IPS-20b (cell line): ENCODE results near the gene MECR.

ENCODE experiments used
- H3K27ac ChIP-seq: one replicate; pipeline ENCODE4 v1.5.1; 2013; ENCODE audit warnings: low read length
- H3K27me3 ChIP-seq: 2 replicates; pipeline ENCODE4 v1.6.1; 2013; ENCODE audit warnings: mild to moderate bottlenecking, low read length, inconsistent platforms; ENCODE audit not compliant: insufficient read depth
- H3K36me3 ChIP-seq: 2 replicates; pipeline ENCODE4 v1.6.1; 2013; ENCODE audit warnings: low read depth, mild to moderate bottlenecking, inconsistent platforms, low read length, moderate library complexity; ENCODE audit not compliant: insufficient read depth
- H3K4me1 ChIP-seq: 2 replicates; pipeline ENCODE4 v1.6.1; 2013; ENCODE audit warnings: mild to moderate bottlenecking, control low read depth, inconsistent platforms, low read length, moderate library complexity; ENCODE audit not compliant: insufficient read depth
- H3K4me3 ChIP-seq: 2 replicates; pipeline ENCODE4 v1.5.1; 2013; ENCODE audit warnings: mild to moderate bottlenecking, low read length, inconsistent platforms
- H3K9ac ChIP-seq: 2 replicates; pipeline ENCODE4 v1.6.1; 2013; ENCODE audit warnings: low read depth, mild to moderate bottlenecking, inconsistent platforms, low read length, moderate library complexity
- H3K9me3 ChIP-seq: 2 replicates; pipeline ENCODE4 v1.6.1; 2013; ENCODE audit warnings: mild to moderate bottlenecking, low read depth, low read length, inconsistent platforms; ENCODE audit not compliant: insufficient read depth

The MECR gene

DNA sequence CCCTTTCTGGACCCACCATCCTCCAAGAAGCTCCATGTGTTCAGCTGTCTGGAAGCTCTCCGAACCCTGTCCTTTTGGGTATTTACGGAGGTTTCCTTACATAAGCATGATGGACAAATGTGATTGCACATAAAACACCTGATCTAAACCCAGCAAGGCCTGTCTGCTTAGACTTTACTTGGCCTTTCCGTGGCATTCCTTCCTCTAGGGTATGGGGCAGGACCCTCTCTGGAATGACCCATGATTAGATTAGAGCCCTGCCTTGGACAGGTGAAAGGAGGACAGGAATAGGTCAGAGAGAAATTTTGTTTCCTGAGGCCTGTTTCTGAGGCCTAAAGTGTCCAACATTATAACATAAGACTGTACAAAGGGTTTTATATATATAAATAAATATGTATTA, 22.4 kb upstream of the MECR start:
- Histone ChIP-seq H3K4me1 (peaks cover 43% of the 10 kb centered on the region), H3K36me3 (no peaks in the 10 kb centered on the region), H3K27ac (no peak overlapping the region), H3K27me3 (peaks cover 13% of the 10 kb centered on the region; the same call in 1 of the 2 replicates), H3K9me3 (no peaks in the 10 kb centered on the region), H3K9ac (no peak overlapping the region), H3K4me3 (no peak overlapping the region)

GRCh38 chr1:29251164-29252124, 20.7 kb upstream of the MECR start:
- Histone ChIP-seq H3K9ac (no peak overlapping the region), H3K4me1 (peaks cover 30% of the 10 kb centered on the region), H3K27ac (no peak overlapping the region), H3K4me3 (no peak overlapping the region), H3K9me3 (no peaks in the 10 kb centered on the region), H3K36me3 (no peaks in the 10 kb centered on the region), H3K27me3 (no peaks in the 10 kb centered on the region)

- H3K9me3 ChIP-seq, result no peaks in the 10 kb centered on the region
- H3K27ac ChIP-seq, result peak overlapping the region; percentile 62
- no peaks in the 10 kb centered on the region for H3K27me3 ChIP-seq
- peak overlapping the region; percentile 50; the same call in 1 of the 2 replicates for H3K4me3 ChIP-seq
- H3K4me1 ChIP-seq, result peaks cover 26% of the 10 kb centered on the region
- no peaks in the 10 kb centered on the region for H3K36me3 ChIP-seq
- peak overlapping the region; percentile 68 for H3K9ac ChIP-seq
These were observed 19.3 kb upstream of the MECR start for GRCh38 chr1:29249951-29250581.

DNA sequence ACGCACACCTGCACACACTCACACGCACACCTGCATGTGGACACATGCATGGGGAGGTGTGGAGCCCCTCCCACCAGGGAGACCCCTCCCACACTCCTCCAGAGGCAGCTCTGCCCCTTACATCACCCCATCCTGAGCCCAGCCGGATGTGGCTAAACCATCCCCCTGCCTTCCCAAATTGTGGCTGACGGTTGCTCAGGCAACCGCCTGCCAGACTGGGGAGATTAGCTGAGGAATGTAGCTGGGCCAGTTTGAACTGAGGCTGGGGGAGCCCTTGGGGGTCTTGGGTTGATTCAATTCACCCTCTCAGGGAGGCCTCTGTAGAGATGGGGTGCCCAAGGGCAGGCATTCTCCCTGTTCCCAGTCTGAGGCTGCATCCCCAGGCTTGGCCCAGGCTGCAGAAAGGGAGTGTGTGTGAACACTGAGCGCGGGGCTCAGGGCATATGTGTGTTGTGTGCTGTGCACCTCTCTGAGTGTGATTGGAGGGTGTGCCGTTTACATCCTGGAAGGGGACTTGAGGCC, 18.5 kb upstream of the MECR start:
- Histone ChIP-seq H3K27ac (peak overlapping the region; percentile 62), H3K36me3 (no peaks in the 10 kb centered on the region), H3K27me3 (no peaks in the 10 kb centered on the region), H3K4me3 (peak overlapping the region; percentile 50), H3K9ac (peak overlapping the region; percentile 68), H3K9me3 (no peaks in the 10 kb centered on the region), H3K4me1 (peaks cover 26% of the 10 kb centered on the region)

DNA sequence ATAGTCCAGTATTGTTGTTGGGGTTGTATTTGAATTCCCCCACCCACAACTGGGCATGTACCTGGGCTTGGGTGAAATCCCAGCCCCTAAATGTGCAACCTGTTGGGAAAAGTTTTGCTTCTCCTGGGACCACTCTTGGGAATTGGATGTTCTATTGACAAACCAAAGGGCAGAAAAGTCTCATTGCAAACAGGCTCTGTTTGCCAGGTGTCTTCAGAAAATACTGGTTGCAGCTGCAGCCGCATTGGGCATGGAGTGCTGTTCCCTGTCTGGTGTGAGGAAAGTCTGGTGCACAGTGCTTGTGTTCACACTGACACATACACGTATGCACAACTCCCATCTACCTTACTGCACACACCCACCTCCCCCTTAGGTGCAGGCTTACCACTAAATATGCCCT, 17.7 kb upstream of the MECR start:
- Histone ChIP-seq H3K4me3 (no peak overlapping the region), H3K4me1 (peaks cover 26% of the 10 kb centered on the region), H3K36me3 (no peaks in the 10 kb centered on the region), H3K27ac (peak overlapping the region; percentile 13), H3K9ac (peak overlapping the region; percentile 16; the same call in 1 of the 2 replicates), H3K9me3 (no peaks in the 10 kb centered on the region), H3K27me3 (no peaks in the 10 kb centered on the region)

DNA sequence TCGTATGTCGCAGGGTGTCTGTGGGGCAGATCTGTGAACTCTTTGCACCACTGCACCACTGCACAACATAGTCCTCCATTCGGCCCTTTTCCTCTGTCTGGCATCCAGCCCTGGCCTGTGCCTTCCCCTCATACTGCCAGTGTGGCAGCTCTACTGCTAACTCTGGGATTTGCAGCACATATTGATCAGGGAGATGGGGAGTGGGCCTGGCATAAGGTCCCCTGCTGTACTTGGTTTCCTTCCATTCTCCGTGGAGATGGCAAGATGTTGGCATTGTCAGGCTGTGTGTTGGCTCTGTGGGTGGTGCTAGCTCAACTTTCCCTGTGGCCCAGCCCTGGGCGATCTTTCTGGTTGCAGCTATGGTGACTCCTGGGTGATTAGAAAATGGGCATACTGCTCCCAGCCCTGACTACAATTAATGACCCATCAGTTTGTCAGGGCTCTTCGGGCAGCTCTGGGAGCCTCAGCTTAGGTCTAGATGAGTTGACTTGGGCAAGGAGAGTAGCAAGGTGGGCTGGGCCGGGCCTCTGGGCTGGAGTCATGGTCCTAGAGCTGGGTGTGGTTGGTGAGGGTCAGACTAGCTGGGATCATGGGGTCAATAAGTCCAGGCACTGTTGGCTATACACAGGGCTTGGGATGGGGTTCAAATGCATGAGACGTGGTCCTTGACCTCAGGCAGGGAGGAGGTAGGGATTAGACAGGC, 17.0 kb upstream of the MECR start:
- no peaks in the 10 kb centered on the region for H3K27me3 ChIP-seq
- no peaks in the 10 kb centered on the region for H3K9me3 ChIP-seq
- H3K36me3 ChIP-seq, result no peaks in the 10 kb centered on the region
- peaks cover 26% of the 10 kb centered on the region for H3K4me1 ChIP-seq
- H3K4me3 ChIP-seq, result no peak overlapping the region
- H3K9ac ChIP-seq, result no peak overlapping the region
- no peak overlapping the region for H3K27ac ChIP-seq

GRCh38 chr1:29247044-29247443, 16.3 kb upstream of the MECR start:
- Histone ChIP-seq H3K27ac (no peak overlapping the region), H3K4me3 (no peak overlapping the region), H3K36me3 (no peaks in the 10 kb centered on the region), H3K4me1 (peaks cover 26% of the 10 kb centered on the region), H3K9ac (no peak overlapping the region), H3K9me3 (no peaks in the 10 kb centered on the region), H3K27me3 (no peaks in the 10 kb centered on the region)

- no peaks in the 10 kb centered on the region for H3K36me3 ChIP-seq
- H3K4me3 ChIP-seq, result no peak overlapping the region
- no peak overlapping the region for H3K27ac ChIP-seq
- H3K4me1 ChIP-seq, result peaks cover 28% of the 10 kb centered on the region
- H3K9ac ChIP-seq, result no peak overlapping the region
- no peaks in the 10 kb centered on the region for H3K27me3 ChIP-seq
- no peaks in the 10 kb centered on the region for H3K9me3 ChIP-seq
These were observed 15.1 kb upstream of the MECR start for GRCh38 chr1:29245876-29246275.

DNA sequence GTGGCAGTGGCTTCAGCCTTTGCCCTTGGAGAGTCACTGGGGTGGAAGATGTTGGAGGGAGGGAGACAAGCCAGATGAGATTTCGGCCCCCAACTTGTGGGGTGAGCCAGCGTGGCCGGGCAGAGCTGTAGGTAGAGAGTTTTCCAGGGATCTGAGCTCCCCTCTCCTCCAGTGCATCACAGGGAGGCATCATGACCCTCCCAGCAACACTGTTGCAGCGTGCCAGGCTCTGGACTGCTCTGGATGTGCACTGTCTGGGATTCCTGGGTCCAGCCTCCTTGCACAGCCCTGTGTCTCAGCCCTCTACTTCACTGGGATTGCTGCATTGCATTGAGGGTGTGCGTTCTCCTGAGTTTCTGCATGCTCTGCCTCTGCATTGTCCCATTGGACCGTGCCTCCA, 14.5 kb upstream of the MECR start:
- Histone ChIP-seq H3K9me3 (no peaks in the 10 kb centered on the region), H3K27ac (no peak overlapping the region), H3K36me3 (no peaks in the 10 kb centered on the region), H3K4me1 (peaks cover 24% of the 10 kb centered on the region), H3K4me3 (no peak overlapping the region), H3K27me3 (no peaks in the 10 kb centered on the region), H3K9ac (no peak overlapping the region)

DNA sequence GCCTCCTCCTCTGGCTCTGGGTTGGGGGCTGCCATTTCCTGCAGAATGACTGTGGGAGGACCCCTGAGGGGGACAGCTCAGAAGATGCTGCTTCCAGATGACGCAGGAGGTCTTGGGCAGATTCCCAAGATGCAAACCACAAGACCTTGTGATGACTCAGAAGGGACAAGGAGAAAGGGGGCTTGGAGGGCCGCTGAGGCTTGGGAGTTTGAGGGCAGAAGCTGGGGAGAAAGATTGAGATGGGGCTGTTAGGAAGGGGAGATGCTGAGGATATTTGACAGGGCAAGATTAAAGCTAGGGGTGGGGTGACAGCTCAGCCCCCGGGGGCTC, 13.1 kb upstream of the MECR start:
- Histone ChIP-seq H3K9me3 (no peaks in the 10 kb centered on the region), H3K9ac (no peak overlapping the region), H3K27me3 (peaks cover 14% of the 10 kb centered on the region), H3K27ac (no peak overlapping the region), H3K4me3 (no peak overlapping the region), H3K36me3 (no peaks in the 10 kb centered on the region), H3K4me1 (peaks cover 21% of the 10 kb centered on the region)

GRCh38 chr1:29243023-29243870, 12.5 kb upstream of the MECR start:
- H3K27me3 ChIP-seq, result peaks cover 20% of the 10 kb centered on the region
- H3K27ac ChIP-seq, result no peak overlapping the region
- no peak overlapping the region for H3K9ac ChIP-seq
- no peaks in the 10 kb centered on the region for H3K9me3 ChIP-seq
- no peak overlapping the region for H3K4me3 ChIP-seq
- peaks cover 19% of the 10 kb centered on the region for H3K4me1 ChIP-seq
- H3K36me3 ChIP-seq, result no peaks in the 10 kb centered on the region
